Vagina (tissue), 2 donors: ENCODE results near the gene POU3F3. TPM values are rescaled to one million over a fixed set of nuclear protein-coding genes. Genes with fewer than 3 reads are reported as not detected.

Experiments
- DNase-seq, 2 donors: peaks; one replicate each; pipeline ENCODE4 v3.0.0-alpha.2; 2017; ENCODE audit errors: extremely low spot score in 2 of 2
- H3K27ac ChIP-seq: fragments of 200-600 bp; sonication (generic); one replicate; pipeline ENCODE4 v1.5.1; 2019
- H3K27me3 ChIP-seq: fragments of 200-600 bp; sonication (generic); one replicate; pipeline ENCODE4 v1.5.1; 2019
- H3K36me3 ChIP-seq, 2 donors: fragments of 200-600 bp; sonication (generic); one replicate each; pipeline ENCODE4 v1.5.1; 2017 to 2019
- H3K4me1 ChIP-seq: fragments of 200-600 bp; sonication (generic); one replicate; pipeline ENCODE4 v1.5.1; 2019
- H3K4me3 ChIP-seq, 2 donors: fragments of 200-600 bp; sonication (generic); 1 replicate in 1 of 2; 2 replicates in 1 of 2; pipeline ENCODE4 v1.5.1; 2016 to 2019
- H3K9me3 ChIP-seq: fragments of 200-600 bp; sonication (generic); one replicate; pipeline ENCODE4 v1.5.1; 2019
- CTCF ChIP-seq, 3 experiments: fragments of 450-650 bp in 2 of 3; fragments of 200-600 bp in 1 of 3; sonication (generic) in 1 of 3; IDR thresholded peaks; one replicate each; pipeline ENCODE4 v1.5.1; 2017 to 2019; ENCODE audit warnings: antibody characterized with exemption in 3 of 3, mild to moderate bottlenecking in 2 of 3, moderate library complexity in 2 of 3
- POLR2A ChIP-seq, 2 donors: fragments of 450-650 bp; IDR thresholded peaks; one replicate each; pipeline ENCODE4 v1.6.1; 2017; ENCODE audit warnings: antibody characterized with exemption in 2 of 2, mild to moderate bottlenecking in 2 of 2, moderate library complexity in 2 of 2
- POLR2AphosphoS5 ChIP-seq, 2 donors: sonication (generic); formaldehyde crosslinking; IDR thresholded peaks; one replicate each; pipeline ENCODE4 v1.9.0; 2017; ENCODE audit warnings: antibody characterized with exemption in 2 of 2, mild to moderate bottlenecking in 2 of 2, low read depth in 1 of 2; ENCODE audit not compliant: insufficient read depth in 1 of 2
- intact Hi-C: fragments of 100-400 bp; cut with DNase I; formaldehyde crosslinking; loops from one replicate; pipeline ENCODE4 v1.15.1; 2023
- total RNA-seq: library from RNA; depleted of rRNA; stranded (reverse); fragments of >200 nt; gene quantifications from one replicate; pipeline ENCODE4 v1.2.3, GENCODE V29; 2016

The POU3F3 gene
- total RNA-seq, 1 donor from 2014 or later = not detected

DNA sequence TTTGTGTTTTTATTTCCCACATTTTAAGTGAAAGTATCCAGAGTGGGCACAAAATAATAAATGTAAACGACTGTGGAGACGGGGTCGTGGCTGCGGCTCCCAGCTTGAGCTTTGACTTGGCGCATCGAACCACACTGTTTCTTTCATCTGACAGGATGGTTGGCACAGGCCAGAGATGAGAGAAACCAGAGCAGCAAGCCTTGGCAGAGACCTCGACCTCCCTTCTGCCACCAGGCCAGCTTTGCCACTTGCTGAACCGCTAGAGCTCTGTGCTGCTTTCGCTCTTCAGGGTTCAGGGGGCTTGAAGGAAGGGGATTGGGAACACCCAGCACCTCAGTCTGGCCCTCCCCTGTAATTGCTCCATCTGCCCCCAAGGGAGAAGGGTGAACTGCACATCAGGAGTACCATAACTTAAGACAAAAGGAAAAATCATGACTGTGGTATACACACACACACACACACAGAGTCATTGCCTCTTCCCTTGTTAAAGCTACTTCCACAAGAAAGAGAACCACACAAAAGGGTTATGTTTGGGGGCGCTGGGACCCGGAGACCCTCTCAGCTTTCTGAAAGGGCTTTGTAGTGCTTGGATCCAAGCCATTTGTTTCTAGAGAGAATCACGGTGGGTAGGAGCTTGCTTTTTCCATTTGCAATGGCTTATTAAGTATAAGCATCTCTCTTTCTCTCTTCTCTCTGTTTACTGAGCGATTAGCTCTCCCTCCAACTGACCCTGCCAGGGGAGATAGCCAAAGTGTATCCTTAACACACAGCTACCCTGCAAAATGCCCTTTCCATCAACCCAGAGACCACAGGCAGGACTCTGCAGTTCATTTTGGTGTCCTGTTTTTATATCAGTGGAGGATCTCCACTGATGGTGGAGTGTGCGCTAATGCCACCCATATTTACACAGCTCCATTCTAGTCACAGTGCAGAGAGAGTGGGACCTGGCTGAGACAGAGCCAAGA is 23.0 kb downstream of the POU3F3 start:
- no peaks in the 10 kb centered on the region for H3K36me3 ChIP-seq
- H3K27me3 ChIP-seq = no peaks in the 10 kb centered on the region
- intact Hi-C loops = no loop called here
- no peak for TF ChIP-seq POLR2AphosphoS5 (IDR thresholded peaks at IDR 0.05; ENCODE audit: insufficient read depth in 1 of 2, low read depth in 1 of 2)
- no peak for TF ChIP-seq POLR2A (IDR thresholded peaks at IDR 0.05)
- TF ChIP-seq CTCF (IDR thresholded peaks at IDR 0.05) = no peak
- no peak for DNase-seq
- H3K4me1 ChIP-seq = peaks cover 14% of the 10 kb centered on the region
- no peak overlapping the region for H3K4me3 ChIP-seq
- no peak overlapping the region for H3K27ac ChIP-seq
- no peaks in the 10 kb centered on the region for H3K9me3 ChIP-seq

DNA sequence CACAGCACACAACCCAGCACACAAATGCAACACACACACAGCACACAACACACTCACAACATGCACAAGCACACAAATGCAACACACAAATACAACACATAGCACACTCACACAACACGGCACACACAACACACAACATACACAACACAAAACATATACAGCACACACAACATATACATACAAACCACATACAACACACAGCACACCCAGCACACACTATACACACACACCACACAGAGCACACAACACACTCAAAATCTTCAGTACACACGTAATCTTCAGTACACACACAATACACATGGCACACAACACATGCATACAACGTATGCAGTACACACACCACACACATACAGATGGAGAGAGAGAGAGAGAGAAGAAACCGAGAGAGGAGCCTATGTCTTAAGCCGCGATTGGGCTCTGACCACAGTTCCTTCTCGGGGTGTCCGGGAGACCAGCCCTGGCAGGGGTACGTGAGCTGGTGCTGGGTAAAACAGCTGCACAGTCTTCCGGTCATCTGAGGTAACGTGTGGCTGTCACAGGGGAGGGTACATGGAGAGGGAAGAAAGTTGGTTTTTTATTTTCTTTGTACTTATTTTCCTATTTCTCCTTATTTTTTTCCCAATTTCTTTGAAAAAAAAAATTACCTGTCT is 25.1 kb downstream of the POU3F3 start:
- H3K27ac ChIP-seq = no peak overlapping the region
- TF ChIP-seq POLR2AphosphoS5 (IDR thresholded peaks at IDR 0.05; ENCODE audit: insufficient read depth in 1 of 2, low read depth in 1 of 2) = no peak
- no peak for TF ChIP-seq POLR2A (IDR thresholded peaks at IDR 0.05)
- no peak for TF ChIP-seq CTCF (IDR thresholded peaks at IDR 0.05)
- no peaks in the 10 kb centered on the region for H3K4me1 ChIP-seq
- no peak overlapping the region for H3K4me3 ChIP-seq
- H3K36me3 ChIP-seq = no peaks in the 10 kb centered on the region
- no peaks in the 10 kb centered on the region for H3K9me3 ChIP-seq
- intact Hi-C loops = no loop called here
- no peaks in the 10 kb centered on the region for H3K27me3 ChIP-seq
- no peak for DNase-seq

DNA sequence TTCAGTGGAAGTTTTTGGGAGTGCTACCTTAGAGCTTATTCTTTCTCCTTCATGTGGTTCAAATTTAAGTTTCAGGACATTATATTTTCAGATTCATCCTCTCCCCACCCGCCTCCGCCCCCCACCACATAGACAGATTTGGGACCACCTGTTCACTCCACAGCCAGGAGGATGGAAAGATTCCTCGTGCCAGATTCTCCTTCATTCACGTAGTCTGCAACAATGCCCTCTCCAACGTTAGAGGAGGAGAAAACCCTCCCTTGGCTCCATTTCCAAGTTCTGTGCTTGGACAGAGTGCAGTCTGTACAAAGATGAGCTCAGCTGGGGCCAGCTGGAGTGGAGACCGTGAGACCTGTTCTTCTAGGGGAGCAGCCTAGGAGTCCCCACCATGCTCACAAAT is 26.2 kb downstream of the POU3F3 start:
- H3K9me3 ChIP-seq = no peaks in the 10 kb centered on the region
- no peaks in the 10 kb centered on the region for H3K27me3 ChIP-seq
- H3K27ac ChIP-seq = no peak overlapping the region
- H3K36me3 ChIP-seq = no peaks in the 10 kb centered on the region
- no peak for TF ChIP-seq CTCF (IDR thresholded peaks at IDR 0.05)
- no peak for TF ChIP-seq POLR2A (IDR thresholded peaks at IDR 0.05)
- TF ChIP-seq POLR2AphosphoS5 (IDR thresholded peaks at IDR 0.05; ENCODE audit: insufficient read depth in 1 of 2, low read depth in 1 of 2) = no peak
- intact Hi-C loops = no loop called here
- H3K4me3 ChIP-seq = no peak overlapping the region
- H3K4me1 ChIP-seq = no peaks in the 10 kb centered on the region
- DNase-seq = no peak

DNA sequence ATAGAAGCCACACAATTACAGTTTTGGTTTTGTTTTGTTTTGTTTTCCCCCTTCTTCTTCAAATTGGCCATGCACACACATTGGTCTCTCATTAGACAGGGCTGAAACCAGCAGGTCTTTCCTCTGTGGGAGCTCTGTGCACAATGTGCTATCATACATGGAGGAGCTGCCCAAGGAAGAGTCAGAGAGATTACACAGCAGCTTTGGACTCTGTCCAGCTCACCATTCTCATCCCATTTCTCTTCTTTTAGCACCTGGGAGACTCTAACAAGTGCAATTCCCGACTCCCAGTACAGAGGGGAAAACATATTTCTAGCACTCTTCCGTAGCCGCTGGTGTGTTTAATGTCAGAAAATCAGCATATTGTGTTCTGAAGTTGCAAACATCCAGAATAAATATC is 29.4 kb downstream of the POU3F3 start:
- H3K9me3 ChIP-seq = no peaks in the 10 kb centered on the region
- intact Hi-C loops = no loop called here
- peak in 1 of 2 donors; percentile 34 for DNase-seq
- H3K4me1 ChIP-seq = no peaks in the 10 kb centered on the region
- H3K4me3 ChIP-seq = no peak overlapping the region
- no peaks in the 10 kb centered on the region for H3K27me3 ChIP-seq
- H3K27ac ChIP-seq = no peak overlapping the region
- no peaks in the 10 kb centered on the region for H3K36me3 ChIP-seq
- TF ChIP-seq POLR2A (IDR thresholded peaks at IDR 0.05) (no peak), CTCF (IDR thresholded peaks at IDR 0.05) (no peak), POLR2AphosphoS5 (IDR thresholded peaks at IDR 0.05; ENCODE audit: insufficient read depth in 1 of 2, low read depth in 1 of 2) (no peak)
